ENCODE measurements around the gene BMF. TPM values are rescaled to one million over a fixed set of nuclear protein-coding genes. Genes with fewer than 3 reads are reported as not detected.

Gene BMF
- total RNA-seq, 1 experiment from 2014 or later = 81.5 TPM

GRCh38 chr15:40151499-40151898, 42.8 kb upstream of the BMF start:
- POLR2A ChIA-PET = interaction anchor here (0.6 kb wide), 1 partner anchor 105 kb away, joined by 6 read pairs; no protein-coding TSS in a partner anchor
- Histone ChIP-seq H3K4me1 (peaks cover 5% of the 10 kb centered on the region; the same call in 1 of the 2 replicates), H3K27me3 (replicated peaks; ENCODE audit: control insufficient read depth, insufficient read depth, low read length) (no peaks in the 10 kb centered on the region), H3K36me3 (ENCODE audit: control insufficient read depth, insufficient read depth, low read length) (no peaks in the 10 kb centered on the region), H3K4me3 (ENCODE audit: low read depth, low read length) (no peak overlapping the region), H3K9me3 (no peaks in the 10 kb centered on the region)
- H3K4me3 Mint-ChIP-seq (ENCODE audit: unreplicated experiment) = no peak overlapping the region
- H3K36me3 Mint-ChIP-seq (ENCODE audit: insufficient read depth, unreplicated experiment) = peaks cover 4% of the 10 kb centered on the region
- H3K4me1 Mint-ChIP-seq (ENCODE audit: low read depth, unreplicated experiment) = peaks cover 15% of the 10 kb centered on the region
- no peak for TF ChIP-seq CTCF (IDR thresholded peaks at IDR 0.05; ENCODE audit: insufficient read depth in 1 of 2, low read depth in 1 of 2, low read length in 1 of 2, severe bottlenecking in 1 of 2, unreplicated experiment in 1 of 2)
- H3K27me3 Mint-ChIP-seq (ENCODE audit: insufficient read depth, unreplicated experiment) = no peaks in the 10 kb centered on the region
- intact Hi-C loops (cut with micrococcal nuclease; ENCODE audit: unreplicated experiment) = no loop called here
- H3K9me3 Mint-ChIP-seq (ENCODE audit: unreplicated experiment) = no peaks in the 10 kb centered on the region
- no TSS peak for BruUV-seq (replicated peaks)
- no peak overlapping the region for H3K27ac Mint-ChIP-seq (ENCODE audit: unreplicated experiment)
- DNase-seq = no peak
- CTCF ChIA-PET = no interaction called here

DNA sequence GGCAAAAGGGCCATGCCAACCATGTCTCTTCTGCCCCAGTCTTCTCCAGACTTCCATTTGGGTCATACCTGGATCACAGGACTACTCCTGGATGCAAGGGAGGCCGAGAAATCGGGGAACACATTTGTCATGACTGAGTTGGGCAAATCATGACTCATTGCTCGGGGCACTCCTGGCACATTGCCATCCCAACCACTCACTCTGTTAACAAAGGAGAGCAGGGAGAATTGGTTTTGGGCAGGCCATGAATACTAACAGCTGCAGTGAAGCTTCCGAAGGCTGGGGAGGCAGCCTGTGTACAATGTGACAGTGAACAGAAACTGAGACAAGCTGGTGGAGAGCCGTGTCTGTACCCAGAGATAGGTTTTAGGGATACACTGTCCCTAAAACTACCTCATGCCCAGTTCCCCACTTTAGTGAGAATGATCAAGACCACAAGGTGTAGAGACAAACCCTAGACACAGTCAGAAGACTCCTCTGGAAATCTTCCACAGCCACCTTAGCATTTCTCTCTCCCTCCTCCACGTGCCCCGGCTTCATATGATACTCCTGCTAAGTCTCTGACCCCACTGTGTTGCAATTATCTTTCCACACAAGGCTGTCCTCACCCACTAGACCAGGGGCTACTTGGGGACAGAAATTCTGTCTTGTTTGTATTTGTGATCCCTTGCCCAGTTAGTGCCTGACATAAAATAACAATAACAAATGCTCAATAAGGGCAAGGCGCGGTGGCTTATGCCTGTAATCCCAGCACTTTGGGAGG, 41.7 kb upstream of the BMF start:
- Histone ChIP-seq H3K36me3 (ENCODE audit: control insufficient read depth, insufficient read depth, low read length) (no peaks in the 10 kb centered on the region), H3K4me3 (ENCODE audit: low read depth, low read length) (no peak overlapping the region), H3K4me1 (peaks cover 2% of the 10 kb centered on the region; the same call in 1 of the 2 replicates), H3K9me3 (no peaks in the 10 kb centered on the region), H3K27me3 (replicated peaks; ENCODE audit: control insufficient read depth, insufficient read depth, low read length) (no peaks in the 10 kb centered on the region)
- intact Hi-C loops (cut with micrococcal nuclease; ENCODE audit: unreplicated experiment) = no loop called here
- no peaks in the 10 kb centered on the region for H3K9me3 Mint-ChIP-seq (ENCODE audit: unreplicated experiment)
- peaks cover 8% of the 10 kb centered on the region for H3K4me1 Mint-ChIP-seq (ENCODE audit: low read depth, unreplicated experiment)
- POLR2A ChIA-PET = no interaction called here
- H3K36me3 Mint-ChIP-seq (ENCODE audit: insufficient read depth, unreplicated experiment) = peaks cover 4% of the 10 kb centered on the region
- BruUV-seq (replicated peaks) = no TSS peak
- CTCF ChIA-PET = no interaction called here
- no peak for TF ChIP-seq CTCF (IDR thresholded peaks at IDR 0.05; ENCODE audit: insufficient read depth in 1 of 2, low read depth in 1 of 2, low read length in 1 of 2, severe bottlenecking in 1 of 2, unreplicated experiment in 1 of 2)
- H3K27me3 Mint-ChIP-seq (ENCODE audit: insufficient read depth, unreplicated experiment) = no peaks in the 10 kb centered on the region
- no peak for DNase-seq
- H3K27ac Mint-ChIP-seq (ENCODE audit: unreplicated experiment) = no peak overlapping the region
- H3K4me3 Mint-ChIP-seq (ENCODE audit: unreplicated experiment) = no peak overlapping the region

DNA sequence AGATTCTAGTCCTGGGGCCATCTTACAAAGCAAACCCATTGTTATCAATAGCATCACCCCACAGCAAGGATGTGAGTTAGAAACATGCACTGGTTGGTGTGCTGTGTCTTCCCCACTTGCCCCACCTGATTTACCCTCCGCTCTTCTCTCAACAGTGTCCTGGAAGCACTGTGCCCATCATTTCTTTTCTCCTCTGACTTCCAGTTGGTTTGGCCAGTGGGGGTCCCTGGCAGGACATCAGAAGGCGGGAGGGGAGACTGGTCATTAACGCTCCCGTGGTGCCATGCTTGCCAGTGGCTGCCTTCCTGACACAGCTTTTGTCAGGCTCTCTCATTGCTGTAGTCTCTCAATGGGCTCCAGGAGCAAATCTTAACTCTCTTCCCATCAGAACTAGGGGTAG, 40.7 kb upstream of the BMF start:
- POLR2A ChIA-PET = no interaction called here
- H3K27ac Mint-ChIP-seq (ENCODE audit: unreplicated experiment) = no peak overlapping the region

More for the DNA sequence above, 40.7 kb upstream of the BMF start:
- Mint-ChIP-seq H3K4me3 (ENCODE audit: unreplicated experiment) (no peak overlapping the region), H3K27me3 (ENCODE audit: insufficient read depth, unreplicated experiment) (no peaks in the 10 kb centered on the region), H3K36me3 (ENCODE audit: insufficient read depth, unreplicated experiment) (peaks cover 4% of the 10 kb centered on the region), H3K9me3 (ENCODE audit: unreplicated experiment) (no peaks in the 10 kb centered on the region), H3K4me1 (ENCODE audit: low read depth, unreplicated experiment) (no peaks in the 10 kb centered on the region)
- CTCF ChIA-PET = no interaction called here
- no peak for DNase-seq
- Histone ChIP-seq H3K9me3 (no peaks in the 10 kb centered on the region), H3K27me3 (replicated peaks; ENCODE audit: control insufficient read depth, insufficient read depth, low read length) (no peaks in the 10 kb centered on the region), H3K36me3 (ENCODE audit: control insufficient read depth, insufficient read depth, low read length) (no peaks in the 10 kb centered on the region), H3K4me1 (no peaks in the 10 kb centered on the region), H3K4me3 (ENCODE audit: low read depth, low read length) (no peak overlapping the region)
- intact Hi-C loops (cut with micrococcal nuclease; ENCODE audit: unreplicated experiment) = no loop called here
- no TSS peak for BruUV-seq (replicated peaks)
- no peak for TF ChIP-seq CTCF (IDR thresholded peaks at IDR 0.05; ENCODE audit: insufficient read depth in 1 of 2, low read depth in 1 of 2, low read length in 1 of 2, severe bottlenecking in 1 of 2, unreplicated experiment in 1 of 2)

Data from Caco-2 (cell line).